ENCODE measurements around the gene ATP12A. TPM values are rescaled to one million over a fixed set of nuclear protein-coding genes. Genes with fewer than 3 reads are reported as not detected.

Gene ATP12A
- total RNA-seq, 1 donor from 2014 or later, result not detected

GRCh38 chr13:24654741-24655140 lies 25.5 kb upstream of the ATP12A start:
- H3K4me3 ChIP-seq, result no peak overlapping the region
- no peaks in the 10 kb centered on the region for H3K9me3 ChIP-seq (replicated peaks)
- no peak for DNase-seq
- H3K27me3 ChIP-seq (ENCODE audit: low read depth), result peaks cover 15% of the 10 kb centered on the region
- intact Hi-C loops (cut with micrococcal nuclease), result no loop called here
- no peak overlapping the region for H3K27ac ChIP-seq (replicated peaks)
- TF ChIP-seq CTCF (IDR thresholded peaks at IDR 0.05; ENCODE audit: borderline replicate concordance), result no peak
- no peaks in the 10 kb centered on the region for H3K4me1 ChIP-seq
- H3K36me3 ChIP-seq, result no peaks in the 10 kb centered on the region

GRCh38 chr13:24659239-24659638 lies 21.0 kb upstream of the ATP12A start:
- Histone ChIP-seq H3K4me1 (no peaks in the 10 kb centered on the region), H3K4me3 (no peak overlapping the region), H3K27ac (replicated peaks) (no peak overlapping the region), H3K27me3 (ENCODE audit: low read depth) (peaks cover 25% of the 10 kb centered on the region), H3K9me3 (replicated peaks) (no peaks in the 10 kb centered on the region), H3K36me3 (no peaks in the 10 kb centered on the region)
- no peak for DNase-seq
- no peak for TF ChIP-seq CTCF (IDR thresholded peaks at IDR 0.05; ENCODE audit: borderline replicate concordance)
- intact Hi-C loops (cut with micrococcal nuclease), result no loop called here

GRCh38 chr13:24660023-24660741 lies 20.0 kb upstream of the ATP12A start:
- H3K27me3 ChIP-seq (ENCODE audit: low read depth), result peaks cover 31% of the 10 kb centered on the region
- no peak overlapping the region for H3K27ac ChIP-seq (replicated peaks)
- H3K36me3 ChIP-seq, result no peaks in the 10 kb centered on the region
- H3K4me3 ChIP-seq, result no peak overlapping the region
- H3K9me3 ChIP-seq (replicated peaks), result no peaks in the 10 kb centered on the region
- intact Hi-C loops (cut with micrococcal nuclease), result no loop called here
- no peak for TF ChIP-seq CTCF (IDR thresholded peaks at IDR 0.05; ENCODE audit: borderline replicate concordance)
- no peak for DNase-seq
- H3K4me1 ChIP-seq, result no peaks in the 10 kb centered on the region

GRCh38 chr13:24661713-24662112 lies 18.5 kb upstream of the ATP12A start:
- Histone ChIP-seq H3K27me3 (ENCODE audit: low read depth) (peaks cover 41% of the 10 kb centered on the region), H3K4me1 (no peaks in the 10 kb centered on the region), H3K27ac (replicated peaks) (no peak overlapping the region), H3K36me3 (no peaks in the 10 kb centered on the region), H3K9me3 (replicated peaks) (no peaks in the 10 kb centered on the region), H3K4me3 (no peak overlapping the region)
- DNase-seq, result no peak
- intact Hi-C loops (cut with micrococcal nuclease), result no loop called here
- no peak for TF ChIP-seq CTCF (IDR thresholded peaks at IDR 0.05; ENCODE audit: borderline replicate concordance)

GRCh38 chr13:24662195-24663088 lies 17.8 kb upstream of the ATP12A start:
- Histone ChIP-seq H3K9me3 (replicated peaks) (no peaks in the 10 kb centered on the region), H3K36me3 (no peaks in the 10 kb centered on the region), H3K27me3 (ENCODE audit: low read depth) (peaks cover 44% of the 10 kb centered on the region), H3K4me1 (no peaks in the 10 kb centered on the region), H3K27ac (replicated peaks) (no peak overlapping the region), H3K4me3 (no peak overlapping the region)
- intact Hi-C loops (cut with micrococcal nuclease), result no loop called here
- no peak for TF ChIP-seq CTCF (IDR thresholded peaks at IDR 0.05; ENCODE audit: borderline replicate concordance)
- DNase-seq, result no peak

Data from left ventricle myocardium inferior (tissue), 1 donor.